Calu3 (cell line): ENCODE results near the gene HTRA2. TPM values are rescaled to one million over a fixed set of nuclear protein-coding genes. Genes with fewer than 3 reads are reported as not detected.

ENCODE experiments used
- BruUV-seq: library from RNA; stranded (reverse); fragments of 400-500 nt; replicated peaks from 2 replicates; lab custom pipeline; 2021; lab: Mats Ljungman, UMichigan
- CTCF ChIA-PET: fragments of 300-600 bp; sonication (Branson Sonifier 250); formaldehyde crosslinking; loops from one replicate; lab custom pipeline; 2022; ENCODE audit warnings: antibody characterized with exemption; lab: Charles Lee
- DNase-seq: peaks from one replicate; pipeline ENCODE4 v3.0.0; 2022
- H3K27ac Mint-ChIP-seq: one replicate; pipeline ENCODE4 v1.8.0; 2022; ENCODE audit warnings: mixed read lengths; ENCODE audit not compliant: unreplicated experiment
- H3K27me3 Mint-ChIP-seq: one replicate; pipeline ENCODE4 v1.8.0; 2022; ENCODE audit warnings: mixed read lengths; ENCODE audit not compliant: unreplicated experiment
- H3K36me3 Mint-ChIP-seq: one replicate; pipeline ENCODE4 v1.8.0; 2022; ENCODE audit warnings: mild to moderate bottlenecking, moderate library complexity, mixed read lengths; ENCODE audit not compliant: insufficient read depth, unreplicated experiment
- H3K4me1 Mint-ChIP-seq: one replicate; pipeline ENCODE4 v1.8.0; 2022; ENCODE audit warnings: mild to moderate bottlenecking, low read depth, mixed read lengths; ENCODE audit not compliant: unreplicated experiment
- H3K4me3 Mint-ChIP-seq: one replicate; pipeline ENCODE4 v1.8.0; 2022; ENCODE audit warnings: mild to moderate bottlenecking, low read depth, moderate library complexity, mixed read lengths; ENCODE audit not compliant: unreplicated experiment
- H3K9me3 Mint-ChIP-seq: one replicate; pipeline ENCODE4 v1.8.0; 2022; ENCODE audit warnings: low read depth, mixed read lengths; ENCODE audit not compliant: unreplicated experiment
- intact Hi-C: fragments of 100-400 bp; cut with micrococcal nuclease; formaldehyde crosslinking; loops from one replicate; pipeline ENCODE4 v1.10.0; 2022; ENCODE audit not compliant: unreplicated experiment
- total RNA-seq: library from RNA; stranded (reverse); gene quantifications from 2 replicates; pipeline ENCODE4 v1.2.3, GENCODE V29; 2022
- TF ChIP-seq, protein P1 (sequence below): fragments of 200-600 bp; IDR thresholded peaks from one replicate; pipeline ENCODE4 v1.8.0; 2022; ENCODE audit warnings: antibody characterized with exemption; ENCODE audit not compliant: unreplicated experiment

HTRA2 gene
- total RNA-seq, 1 experiment from 2014 or later, result 26.3 TPM

DNA sequence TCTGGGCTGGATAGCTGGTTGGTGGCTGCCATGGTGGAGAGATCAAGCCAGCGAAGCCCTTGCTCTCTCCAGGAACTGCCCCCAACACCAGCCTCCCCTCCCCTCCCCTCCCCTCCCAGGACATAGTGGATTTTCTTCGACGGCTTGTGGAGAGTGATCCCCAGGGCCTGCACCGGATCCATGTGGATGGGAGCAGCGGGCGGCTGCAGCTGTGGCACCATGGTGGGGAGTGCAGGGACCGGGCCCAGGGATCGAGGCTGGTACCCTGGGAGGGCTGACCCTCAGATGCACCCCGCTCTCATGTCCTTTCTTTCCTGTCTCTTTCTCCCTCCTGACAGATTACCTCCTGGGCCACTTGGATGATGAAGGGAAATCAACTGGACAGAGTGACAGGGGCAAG lies 39.8 kb upstream of the HTRA2 start:
- no peak overlapping the region for H3K4me3 Mint-ChIP-seq
- H3K36me3 Mint-ChIP-seq, result peaks cover 27% of the 10 kb centered on the region
- no peak for DNase-seq
- peaks cover 26% of the 10 kb centered on the region for H3K4me1 Mint-ChIP-seq
- BruUV-seq, result no TSS peak
- H3K27ac Mint-ChIP-seq, result no peak overlapping the region
- TF ChIP-seq, protein P1, sequence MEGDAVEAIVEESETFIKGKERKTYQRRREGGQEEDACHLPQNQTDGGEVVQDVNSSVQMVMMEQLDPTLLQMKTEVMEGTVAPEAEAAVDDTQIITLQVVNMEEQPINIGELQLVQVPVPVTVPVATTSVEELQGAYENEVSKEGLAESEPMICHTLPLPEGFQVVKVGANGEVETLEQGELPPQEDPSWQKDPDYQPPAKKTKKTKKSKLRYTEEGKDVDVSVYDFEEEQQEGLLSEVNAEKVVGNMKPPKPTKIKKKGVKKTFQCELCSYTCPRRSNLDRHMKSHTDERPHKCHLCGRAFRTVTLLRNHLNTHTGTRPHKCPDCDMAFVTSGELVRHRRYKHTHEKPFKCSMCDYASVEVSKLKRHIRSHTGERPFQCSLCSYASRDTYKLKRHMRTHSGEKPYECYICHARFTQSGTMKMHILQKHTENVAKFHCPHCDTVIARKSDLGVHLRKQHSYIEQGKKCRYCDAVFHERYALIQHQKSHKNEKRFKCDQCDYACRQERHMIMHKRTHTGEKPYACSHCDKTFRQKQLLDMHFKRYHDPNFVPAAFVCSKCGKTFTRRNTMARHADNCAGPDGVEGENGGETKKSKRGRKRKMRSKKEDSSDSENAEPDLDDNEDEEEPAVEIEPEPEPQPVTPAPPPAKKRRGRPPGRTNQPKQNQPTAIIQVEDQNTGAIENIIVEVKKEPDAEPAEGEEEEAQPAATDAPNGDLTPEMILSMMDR, result no peak
- CTCF ChIA-PET, result no interaction called here
- H3K27me3 Mint-ChIP-seq, result no peaks in the 10 kb centered on the region
- intact Hi-C loops, result no loop called here
- no peaks in the 10 kb centered on the region for H3K9me3 Mint-ChIP-seq

DNA sequence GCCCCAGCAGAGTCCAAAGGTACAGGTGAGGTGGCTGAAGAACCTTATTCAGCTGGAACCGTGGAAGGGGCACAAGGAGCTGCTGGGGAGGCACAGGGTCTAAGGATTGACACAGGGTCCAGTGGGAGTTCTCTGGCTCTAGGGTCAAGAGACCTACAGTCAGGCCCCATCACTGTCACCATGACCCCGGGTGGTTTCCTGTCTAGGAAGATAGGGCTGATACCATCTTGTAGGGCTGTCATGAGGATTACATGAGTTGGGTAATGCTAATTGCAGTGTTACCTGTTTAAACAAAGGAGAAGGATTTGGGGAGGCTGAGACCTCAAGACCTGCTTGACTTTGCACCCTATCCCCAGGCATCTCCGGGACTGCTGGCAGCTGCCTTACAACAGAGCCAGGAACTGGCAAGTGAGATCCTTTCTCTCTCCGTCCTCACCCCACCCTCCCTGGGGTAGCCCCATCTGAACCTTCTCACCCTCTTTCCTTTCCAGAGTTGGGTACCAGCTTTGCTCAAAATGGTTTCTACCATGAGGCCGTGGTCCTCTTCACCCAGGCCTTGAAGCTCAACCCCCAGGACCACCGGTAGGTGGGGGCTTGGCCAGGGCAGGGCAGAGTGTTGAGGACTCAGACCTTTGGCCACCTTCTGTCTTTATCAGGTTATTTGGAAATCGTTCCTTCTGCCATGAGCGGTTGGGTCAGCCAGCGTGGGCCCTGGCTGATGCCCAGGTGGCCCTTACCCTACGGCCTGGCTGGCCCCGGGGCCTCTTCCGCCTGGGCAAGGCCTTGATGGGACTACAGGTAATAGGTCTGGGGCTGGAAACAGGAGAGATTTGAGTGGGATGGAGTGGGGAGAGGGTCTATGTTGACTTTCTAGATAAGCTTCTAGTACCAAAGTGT lies 37.8 kb upstream of the HTRA2 start:
- CTCF ChIA-PET, result interaction anchor here (0.6 to 1.8 kb wide), 3 partner anchors 11 to 96 kb away, joined by 3 to 6 read pairs (median 5); partner anchors contain the start of gene MRPL53
- BruUV-seq, result no TSS peak
- intact Hi-C loops, result no loop called here

DNA sequence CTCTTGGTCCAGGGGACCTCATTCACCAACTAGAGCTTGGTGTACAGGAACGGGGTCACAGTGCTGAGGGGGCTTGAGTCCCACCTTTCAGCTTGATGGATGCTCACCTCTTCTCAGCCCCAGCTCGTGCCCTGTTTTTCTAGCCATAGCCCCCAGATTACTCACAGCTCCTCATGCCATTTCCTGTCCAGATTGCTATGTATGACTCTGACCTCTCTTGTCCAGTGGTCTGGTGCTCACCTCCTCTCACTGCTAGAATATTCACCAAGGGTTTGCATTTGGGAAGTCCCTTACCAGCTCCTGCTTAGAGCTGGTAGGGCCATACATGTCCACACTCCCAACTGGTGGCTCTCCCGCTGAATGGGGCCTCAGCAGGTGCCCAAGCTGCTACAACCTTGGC lies 36.2 kb upstream of the HTRA2 start:
- H3K4me1 Mint-ChIP-seq, result peaks cover 16% of the 10 kb centered on the region
- no peak for DNase-seq
- no peak overlapping the region for H3K27ac Mint-ChIP-seq
- TF ChIP-seq, protein P1, result no peak
- H3K9me3 Mint-ChIP-seq, result no peaks in the 10 kb centered on the region
- peaks cover 23% of the 10 kb centered on the region for H3K36me3 Mint-ChIP-seq
- H3K4me3 Mint-ChIP-seq, result no peak overlapping the region
- intact Hi-C loops, result no loop called here
- peaks cover 9% of the 10 kb centered on the region for H3K27me3 Mint-ChIP-seq
- CTCF ChIA-PET, result no interaction called here
- BruUV-seq, result no TSS peak

More for the DNA sequence above, 37.8 kb upstream of the HTRA2 start:
- no peak overlapping the region for H3K4me3 Mint-ChIP-seq
- no peak for DNase-seq
- H3K36me3 Mint-ChIP-seq, result peaks cover 11% of the 10 kb centered on the region
- no peaks in the 10 kb centered on the region for H3K9me3 Mint-ChIP-seq
- TF ChIP-seq, protein P1, result no peak
- H3K27ac Mint-ChIP-seq, result no peak overlapping the region
- H3K27me3 Mint-ChIP-seq, result no peaks in the 10 kb centered on the region
- peaks cover 16% of the 10 kb centered on the region for H3K4me1 Mint-ChIP-seq

DNA sequence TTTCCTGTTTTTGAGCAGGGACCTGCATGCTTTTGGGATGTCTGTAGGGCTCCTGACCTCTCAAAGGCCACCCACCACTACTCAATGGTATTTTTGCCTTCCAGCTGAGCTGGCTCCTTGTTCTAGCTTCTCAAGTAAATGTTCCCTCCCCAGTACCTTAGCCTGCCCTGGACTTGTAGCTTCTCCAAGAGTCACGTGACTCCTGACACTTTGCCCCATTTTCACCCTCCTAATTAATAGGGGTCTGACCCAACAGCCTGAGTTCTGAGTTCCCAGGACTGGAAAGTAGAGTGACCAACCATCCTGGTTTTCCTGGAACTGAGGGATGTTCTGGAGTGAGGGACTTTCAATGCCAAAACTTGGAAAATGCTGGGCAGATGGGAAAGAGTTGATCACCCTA lies 34.3 kb upstream of the HTRA2 start:
- TF ChIP-seq, protein P1, result no peak
- no peaks in the 10 kb centered on the region for H3K9me3 Mint-ChIP-seq
- peaks cover 30% of the 10 kb centered on the region for H3K36me3 Mint-ChIP-seq
- no TSS peak for BruUV-seq
- no peak overlapping the region for H3K27ac Mint-ChIP-seq
- H3K27me3 Mint-ChIP-seq, result peaks cover 15% of the 10 kb centered on the region
- no peak overlapping the region for H3K4me3 Mint-ChIP-seq
- CTCF ChIA-PET, result no interaction called here
- no peak for DNase-seq
- intact Hi-C loops, result no loop called here
- peaks cover 11% of the 10 kb centered on the region for H3K4me1 Mint-ChIP-seq
